ENCODE data around the gene ABCB11.

GRCh38 chr2:168970711-168971233 is 60.4 kb downstream of the ABCB11 start:
- TF ChIP-seq CTCF (IDR thresholded peaks at IDR 0.05; ENCODE audit: low read depth, low read length, missing input control) (no peak), TAF1 (conservative IDR thresholded peaks at IDR 0.05) (no peak), EGR1 (IDR thresholded peaks at IDR 0.05; ENCODE audit: low read depth in 2 of 2) (no peak), RAD21 (IDR thresholded peaks at IDR 0.05) (no peak), REST (IDR thresholded peaks at IDR 0.05) (no peak), YY1 (IDR thresholded peaks at IDR 0.05) (no peak), HNF4G (IDR thresholded peaks at IDR 0.05) (no peak), SP1 (IDR thresholded peaks at IDR 0.05) (no peak), MAX (IDR thresholded peaks at IDR 0.05) (no peak), ATF3 (IDR thresholded peaks at IDR 0.05) (no peak), JUND (IDR thresholded peaks at IDR 0.05) (no peak), RXRA (IDR thresholded peaks at IDR 0.05) (no peak), FOXA1 (IDR thresholded peaks at IDR 0.05) (no peak), ZBTB33 (IDR thresholded peaks at IDR 0.05) (no peak)
